Peyer's patch (tissue), 4 donors: ENCODE results near the gene NOL6.

ENCODE experiments used
- CTCF ChIP-seq, 6 experiments: fragments of 450-650 bp in 4 of 6; fragments of 200-600 bp in 2 of 6; sonication (generic) in 1 of 6; IDR thresholded peaks; one replicate each; pipeline ENCODE4 v1.5.1; 2017 to 2019; ENCODE audit warnings: antibody characterized with exemption in 6 of 6, mild to moderate bottlenecking in 3 of 6, moderate library complexity in 1 of 6
- POLR2A ChIP-seq, 2 donors: fragments of 450-650 bp; IDR thresholded peaks; one replicate each; pipeline ENCODE4 v1.5.1; 2017; ENCODE audit warnings: antibody characterized with exemption in 2 of 2, mild to moderate bottlenecking in 2 of 2, moderate library complexity in 2 of 2

- no peak for TF ChIP-seq CTCF (IDR thresholded peaks at IDR 0.05)
- TF ChIP-seq POLR2A (IDR thresholded peaks at IDR 0.05): no peak
These were observed 6.4 kb upstream of the NOL6 start for GRCh38 chr9:33480106-33480505.
